Body of pancreas (tissue), 4 donors: ENCODE data around the gene RNF8. TPM values are rescaled to one million over a fixed set of nuclear protein-coding genes. Genes with fewer than 3 reads are reported as not detected.
A peak's percentile ranks its signal among the peaks of the same experiment; 100 is the strongest.

Source experiments
- ATAC-seq: fragments of 150-250 bp; one replicate; pipeline ENCODE4 v1.9.1; 2016
- DNase-seq, 4 donors: peaks; one replicate each; pipeline ENCODE4 v3.0.0-alpha.2; 2019
- H3K27ac ChIP-seq, 4 donors: fragments of 200-600 bp; sonication (generic); 1 replicate in 3 of 4; 2 replicates in 1 of 4; pipeline versions ENCODE4 v1.5.1 to v1.6.1; 2016 to 2019; ENCODE audit warnings: mild to moderate bottlenecking in 1 of 4, mixed read lengths in 1 of 4, moderate library complexity in 1 of 4
- H3K27me3 ChIP-seq, 2 donors: fragments of 200-600 bp; sonication (generic); one replicate each; pipeline ENCODE4 v1.6.0; 2016; ENCODE audit warnings: mild to moderate bottlenecking in 1 of 2
- H3K36me3 ChIP-seq, 2 donors: fragments of 200-600 bp; sonication (generic); replicated peaks in 1 of 2; 2 replicates each; pipeline ENCODE4 v1.5.1; 2016; ENCODE audit warnings: low read depth in 2 of 2; ENCODE audit not compliant: insufficient read depth in 1 of 2
- H3K4me1 ChIP-seq: fragments of 200-600 bp; sonication (generic); one replicate; pipeline ENCODE4 v1.6.0; 2016
- H3K4me3 ChIP-seq, 2 donors: fragments of 200-600 bp; sonication (generic); 1 replicate in 1 of 2; 2 replicates in 1 of 2; pipeline ENCODE4 v1.5.1; 2016 to 2019
- H3K9me3 ChIP-seq, 3 donors: fragments of 200-600 bp; sonication (generic); 1 replicate in 2 of 3; 2 replicates in 1 of 3; pipeline ENCODE4 v1.5.1; 2016
- POLR2A ChIP-seq, 3 donors: fragments of 450-650 bp; IDR thresholded peaks; one replicate each; pipeline ENCODE4 v1.6.1; 2016; ENCODE audit warnings: antibody characterized with exemption in 3 of 3, mild to moderate bottlenecking in 2 of 3
- WGBS, 2 donors: methylation state at CpG; one replicate each; pipeline ENCODE4 v1.1.5; 2017; 5-methylcytosine and 5-hydroxymethylcytosine counted together
- intact Hi-C: fragments of 100-400 bp; cut with DNase I; formaldehyde crosslinking; loops from one replicate; pipeline ENCODE4 v1.15.1; 2023
- total RNA-seq, 2 donors: library from RNA; depleted of rRNA; stranded (reverse); fragments of >200 nt; gene quantifications; one replicate each; pipeline ENCODE4 v1.1.0, GENCODE V29; 2016
- TF ChIP-seq, protein P1 (sequence below), 7 experiments: fragments of 450-650 bp in 4 of 7; fragments of 200-600 bp in 3 of 7; sonication (generic) in 3 of 7; IDR thresholded peaks; one replicate each; pipeline ENCODE4 v1.5.1; 2016 to 2019; ENCODE audit warnings: antibody characterized with exemption in 7 of 7

The RNF8 gene
- total RNA-seq, 2 donors from 2014 or later = 6.0 to 15.5 TPM

DNA sequence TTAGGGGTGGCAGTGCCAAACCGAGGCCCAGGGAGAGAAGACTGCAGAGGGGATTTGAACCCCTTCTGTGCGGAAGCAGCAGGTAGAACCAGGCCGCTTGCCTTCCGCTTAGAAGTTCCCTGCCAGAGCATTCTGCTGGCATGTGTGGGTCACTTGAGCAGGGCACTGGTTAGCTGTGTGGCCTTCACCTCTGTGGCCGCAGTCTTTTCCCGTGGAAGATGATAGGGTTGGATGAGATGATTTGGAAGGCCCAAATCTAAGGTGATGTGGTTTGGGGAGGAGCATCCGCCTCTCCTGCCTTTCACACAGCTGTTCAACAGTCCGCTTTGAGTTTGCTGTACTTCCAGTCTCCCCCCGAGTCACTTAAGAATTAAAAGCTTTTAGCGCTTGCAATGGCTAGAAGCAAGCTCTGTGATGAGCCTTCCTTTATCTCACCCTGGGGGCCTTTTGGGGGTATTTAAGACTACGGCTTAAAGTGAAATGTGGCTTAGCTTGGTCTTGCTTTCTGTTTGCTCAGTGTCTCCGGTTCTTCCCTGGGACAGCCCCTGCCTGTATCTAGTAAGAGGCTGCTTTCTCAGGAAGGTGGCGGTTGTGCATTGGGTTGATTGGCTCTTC lies 80.0 kb downstream of the RNF8 start:
- Histone ChIP-seq H3K4me3 (peak overlapping the region; percentile 59 to 88), H3K9me3 (no peaks in the 10 kb centered on the region), H3K36me3 (peaks cover 0 to 6% of the 10 kb centered on the region in 2 donors), H3K4me1 (peaks cover 34% of the 10 kb centered on the region), H3K27ac (peak overlapping the region; percentile 78 to 90 (median 84)), H3K27me3 (no peaks in the 10 kb centered on the region)
- peak; percentile 28 for ATAC-seq
- 5 to 15% methylated on average over 8 to 13 of the region's 13 CpGs for WGBS, 2 donors
- intact Hi-C loops = no loop called here
- TF ChIP-seq POLR2A (IDR thresholded peaks at IDR 0.05) = no peak
- TF ChIP-seq, protein P1, sequence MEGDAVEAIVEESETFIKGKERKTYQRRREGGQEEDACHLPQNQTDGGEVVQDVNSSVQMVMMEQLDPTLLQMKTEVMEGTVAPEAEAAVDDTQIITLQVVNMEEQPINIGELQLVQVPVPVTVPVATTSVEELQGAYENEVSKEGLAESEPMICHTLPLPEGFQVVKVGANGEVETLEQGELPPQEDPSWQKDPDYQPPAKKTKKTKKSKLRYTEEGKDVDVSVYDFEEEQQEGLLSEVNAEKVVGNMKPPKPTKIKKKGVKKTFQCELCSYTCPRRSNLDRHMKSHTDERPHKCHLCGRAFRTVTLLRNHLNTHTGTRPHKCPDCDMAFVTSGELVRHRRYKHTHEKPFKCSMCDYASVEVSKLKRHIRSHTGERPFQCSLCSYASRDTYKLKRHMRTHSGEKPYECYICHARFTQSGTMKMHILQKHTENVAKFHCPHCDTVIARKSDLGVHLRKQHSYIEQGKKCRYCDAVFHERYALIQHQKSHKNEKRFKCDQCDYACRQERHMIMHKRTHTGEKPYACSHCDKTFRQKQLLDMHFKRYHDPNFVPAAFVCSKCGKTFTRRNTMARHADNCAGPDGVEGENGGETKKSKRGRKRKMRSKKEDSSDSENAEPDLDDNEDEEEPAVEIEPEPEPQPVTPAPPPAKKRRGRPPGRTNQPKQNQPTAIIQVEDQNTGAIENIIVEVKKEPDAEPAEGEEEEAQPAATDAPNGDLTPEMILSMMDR (IDR thresholded peaks at IDR 0.05) = no peak
- peak in 3 of 4 donors; percentile 27 to 28 (median 28) for DNase-seq

DNA sequence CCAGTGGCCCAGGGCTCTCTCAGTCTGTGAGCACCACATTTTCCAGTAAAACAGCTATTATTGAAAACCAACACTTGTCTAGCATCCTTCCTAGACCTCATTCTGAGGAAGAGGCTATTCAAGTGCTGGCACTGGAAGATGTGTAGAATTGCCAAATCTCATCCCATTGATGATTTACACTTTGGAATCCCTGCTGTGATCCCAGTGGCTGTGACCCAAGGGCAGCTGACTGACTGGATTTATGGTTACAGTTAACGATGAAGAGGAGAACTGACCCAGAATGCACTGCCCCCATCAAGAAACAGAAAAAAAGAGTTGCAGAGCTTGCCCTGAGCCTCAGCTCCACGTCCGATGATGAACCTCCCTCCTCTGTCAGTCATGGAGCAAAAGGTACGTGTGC lies 81.6 kb downstream of the RNF8 start:
- Histone ChIP-seq H3K4me1 (peaks cover 50% of the 10 kb centered on the region), H3K27ac (no peak overlapping the region), H3K36me3 (peaks cover 0 to 6% of the 10 kb centered on the region in 2 donors), H3K4me3 (no peak overlapping the region), H3K9me3 (no peaks in the 10 kb centered on the region), H3K27me3 (no peaks in the 10 kb centered on the region)
- intact Hi-C loops = no loop called here
- DNase-seq = no peak
- no peak for ATAC-seq
- WGBS, 2 donors = 64 to 75% methylated on average over 4 of the region's 4 CpGs
- TF ChIP-seq POLR2A (IDR thresholded peaks at IDR 0.05) = no peak
- TF ChIP-seq, protein P1 (IDR thresholded peaks at IDR 0.05) = no peak

- Histone ChIP-seq H3K27me3 (no peaks in the 10 kb centered on the region), H3K9me3 (no peaks in the 10 kb centered on the region), H3K27ac (no peak overlapping the region), H3K36me3 (peaks cover 0 to 6% of the 10 kb centered on the region in 2 donors), H3K4me1 (peaks cover 54% of the 10 kb centered on the region), H3K4me3 (no peak overlapping the region)
- DNase-seq (no peak), ATAC-seq (no peak)
- intact Hi-C loops = no loop called here
- TF ChIP-seq, protein P1 (IDR thresholded peaks at IDR 0.05) = no peak
- no peak for TF ChIP-seq POLR2A (IDR thresholded peaks at IDR 0.05)
- WGBS, 2 donors = 79 to 87% methylated on average over 5 of the region's 5 CpGs
Observed at GRCh38 chr6:37435816-37436215, 82.0 kb downstream of the RNF8 start.

- 14 to 15% methylated on average over 1 of the region's 1 CpG for WGBS, 2 donors
- intact Hi-C loops = no loop called here
- Histone ChIP-seq H3K4me1 (peaks cover 61% of the 10 kb centered on the region), H3K27ac (peak overlapping the region in 2 of 4 donors; percentile 29 to 42), H3K4me3 (no peak overlapping the region), H3K36me3 (peaks cover 0 to 6% of the 10 kb centered on the region in 2 donors), H3K27me3 (no peaks in the 10 kb centered on the region), H3K9me3 (no peaks in the 10 kb centered on the region)
- TF ChIP-seq POLR2A (IDR thresholded peaks at IDR 0.05) = no peak
- TF ChIP-seq, protein P1 (IDR thresholded peaks at IDR 0.05) = no peak
- no peak for DNase-seq
- peak; percentile 45 for ATAC-seq
Observed at GRCh38 chr6:37438930-37439329, 85.1 kb downstream of the RNF8 start.

- WGBS, 2 donors = 74 to 79% methylated on average over 6 of the region's 6 CpGs
- no peak overlapping the region for H3K27ac ChIP-seq
- TF ChIP-seq POLR2A (IDR thresholded peaks at IDR 0.05) = no peak
- TF ChIP-seq, protein P1 (IDR thresholded peaks at IDR 0.05) = no peak
- intact Hi-C loops = no loop called here
- H3K9me3 ChIP-seq = no peaks in the 10 kb centered on the region
- ATAC-seq = no peak
- H3K27me3 ChIP-seq = no peaks in the 10 kb centered on the region
- H3K36me3 ChIP-seq = peaks cover 3 to 6% of the 10 kb centered on the region in 2 donors
- DNase-seq = no peak
- no peak overlapping the region for H3K4me3 ChIP-seq
- H3K4me1 ChIP-seq = peaks cover 53% of the 10 kb centered on the region
Observed at GRCh38 chr6:37441651-37442050, 87.9 kb downstream of the RNF8 start.
